Measurements from ENCODE around the gene CSRP3. TPM values are rescaled to one million over a fixed set of nuclear protein-coding genes. Genes with fewer than 3 reads are reported as not detected.

CSRP3 gene
- total RNA-seq, 1 donor from 2014 or later = not detected

GRCh38 chr11:19225123-19225522, 23.3 kb upstream of the CSRP3 start:
- TF ChIP-seq CTCF (IDR thresholded peaks at IDR 0.05; ENCODE audit: unreplicated experiment) = no peak
- Mint-ChIP-seq H3K36me3 (peaks cover 21% of the 10 kb centered on the region), H3K27ac (no peak overlapping the region), H3K9me3 (peaks cover 4% of the 10 kb centered on the region), H3K4me1 (peaks cover 23% of the 10 kb centered on the region), H3K4me3 (no peak overlapping the region), H3K27me3 (ENCODE audit: low read depth) (peaks cover 7% of the 10 kb centered on the region)
- DNase-seq (ENCODE audit: low spot score in 2 of 2, unreplicated experiment in 2 of 2) = no peak

GRCh38 chr11:19220903-19221724, 19.3 kb upstream of the CSRP3 start:
- Mint-ChIP-seq H3K27me3 (ENCODE audit: low read depth) (peaks cover 33% of the 10 kb centered on the region), H3K27ac (peak overlapping the region; percentile 75), H3K4me3 (no peak overlapping the region), H3K4me1 (peaks cover 36% of the 10 kb centered on the region), H3K9me3 (peaks cover 4% of the 10 kb centered on the region), H3K36me3 (peaks cover 17% of the 10 kb centered on the region)
- TF ChIP-seq CTCF (IDR thresholded peaks at IDR 0.05; ENCODE audit: unreplicated experiment) = no peak
- no peak for DNase-seq (ENCODE audit: low spot score in 2 of 2, unreplicated experiment in 2 of 2)

GRCh38 chr11:19218786-19219460, 17.1 kb upstream of the CSRP3 start:
- peaks cover 4% of the 10 kb centered on the region for H3K36me3 Mint-ChIP-seq
- peaks cover 44% of the 10 kb centered on the region for H3K27me3 Mint-ChIP-seq (ENCODE audit: low read depth)
- H3K4me3 Mint-ChIP-seq = no peak overlapping the region
- no peak for TF ChIP-seq CTCF (IDR thresholded peaks at IDR 0.05; ENCODE audit: unreplicated experiment)
- no peak for DNase-seq (ENCODE audit: low spot score in 2 of 2, unreplicated experiment in 2 of 2)
- H3K9me3 Mint-ChIP-seq = peaks cover 11% of the 10 kb centered on the region
- peaks cover 36% of the 10 kb centered on the region for H3K4me1 Mint-ChIP-seq
- H3K27ac Mint-ChIP-seq = no peak overlapping the region

GRCh38 chr11:19218216-19218615, 16.4 kb upstream of the CSRP3 start:
- no peak for DNase-seq (ENCODE audit: low spot score in 2 of 2, unreplicated experiment in 2 of 2)
- Mint-ChIP-seq H3K27ac (no peak overlapping the region), H3K4me1 (peaks cover 36% of the 10 kb centered on the region), H3K36me3 (peaks cover 4% of the 10 kb centered on the region), H3K27me3 (ENCODE audit: low read depth) (peaks cover 51% of the 10 kb centered on the region), H3K9me3 (peaks cover 11% of the 10 kb centered on the region), H3K4me3 (no peak overlapping the region)
- no peak for TF ChIP-seq CTCF (IDR thresholded peaks at IDR 0.05; ENCODE audit: unreplicated experiment)

- H3K27me3 Mint-ChIP-seq (ENCODE audit: low read depth) = peaks cover 63% of the 10 kb centered on the region
- peaks cover 35% of the 10 kb centered on the region for H3K4me1 Mint-ChIP-seq
- no peak for TF ChIP-seq CTCF (IDR thresholded peaks at IDR 0.05; ENCODE audit: unreplicated experiment)
- H3K4me3 Mint-ChIP-seq = no peak overlapping the region
- H3K36me3 Mint-ChIP-seq = peaks cover 2% of the 10 kb centered on the region
- H3K27ac Mint-ChIP-seq = no peak overlapping the region
- no peak for DNase-seq (ENCODE audit: low spot score in 2 of 2, unreplicated experiment in 2 of 2)
- H3K9me3 Mint-ChIP-seq = peaks cover 7% of the 10 kb centered on the region
Observed at GRCh38 chr11:19216709-19217374, 15.1 kb upstream of the CSRP3 start.
